GM19099 (cell line): ENCODE results near the gene IMMP1L.

ENCODE experiments used
- POLR2A ChIP-seq: IDR thresholded peaks from 3 replicates; pipeline ENCODE4 v1.6.1; 2011; ENCODE audit warnings: low read depth; ENCODE audit not compliant: insufficient read length; ENCODE audit errors: extremely low read depth

The IMMP1L gene

GRCh38 chr11:31433851-31434250 is 75.6 kb downstream of the IMMP1L start:
- no peak for TF ChIP-seq POLR2A

- TF ChIP-seq POLR2A, result no peak
Observed at GRCh38 chr11:31424652-31425051, 84.8 kb downstream of the IMMP1L start.

GRCh38 chr11:31422703-31423102 is 86.7 kb downstream of the IMMP1L start:
- no peak for TF ChIP-seq POLR2A

- no peak for TF ChIP-seq POLR2A
Observed at GRCh38 chr11:31421820-31422219, 87.6 kb downstream of the IMMP1L start.

- no peak for TF ChIP-seq POLR2A
Observed at GRCh38 chr11:31419669-31420068, 89.8 kb downstream of the IMMP1L start.

GRCh38 chr11:31419138-31419537 is 90.3 kb downstream of the IMMP1L start:
- TF ChIP-seq POLR2A, result no peak

GRCh38 chr11:31417816-31418215 is 91.6 kb downstream of the IMMP1L start:
- no peak for TF ChIP-seq POLR2A

- TF ChIP-seq POLR2A, result no peak
Observed at GRCh38 chr11:31417357-31417756, 92.1 kb downstream of the IMMP1L start.

GRCh38 chr11:31415435-31415834 is 94.0 kb downstream of the IMMP1L start:
- TF ChIP-seq POLR2A, result no peak

GRCh38 chr11:31414338-31414737 is 95.1 kb downstream of the IMMP1L start:
- no peak for TF ChIP-seq POLR2A

GRCh38 chr11:31412946-31413345 is 96.5 kb downstream of the IMMP1L start:
- TF ChIP-seq POLR2A, result no peak

- TF ChIP-seq POLR2A, result no peak
Observed at GRCh38 chr11:31408201-31408600, 101.2 kb downstream of the IMMP1L start.

GRCh38 chr11:31404614-31405013 is 104.8 kb downstream of the IMMP1L start:
- no peak for TF ChIP-seq POLR2A

- no peak for TF ChIP-seq POLR2A
Observed at GRCh38 chr11:31397239-31397834, 112.1 kb downstream of the IMMP1L start.

- no peak for TF ChIP-seq POLR2A
Observed at GRCh38 chr11:31387379-31387778, 122.0 kb downstream of the IMMP1L start.

- no peak for TF ChIP-seq POLR2A
Observed at GRCh38 chr11:31383116-31383515, 126.3 kb downstream of the IMMP1L start.
